Measurements from ENCODE around the gene ZMYM4. TPM values are rescaled to one million over a fixed set of nuclear protein-coding genes. Genes with fewer than 3 reads are reported as not detected.
"Not testable (repeated sequence)": the region's sequence is repeated elsewhere in the genome, so short reads cannot be mapped to it uniquely, and the experiment has no call there.

The ZMYM4 gene
- total RNA-seq, 1 donor from 2014 or later = 19.8 TPM

- no peak overlapping the region for H3K4me3 ChIP-seq (ENCODE audit: low read depth, low read length)
- DNase-seq (ENCODE audit: low read depth) = no peak
- TF ChIP-seq, protein P1, sequence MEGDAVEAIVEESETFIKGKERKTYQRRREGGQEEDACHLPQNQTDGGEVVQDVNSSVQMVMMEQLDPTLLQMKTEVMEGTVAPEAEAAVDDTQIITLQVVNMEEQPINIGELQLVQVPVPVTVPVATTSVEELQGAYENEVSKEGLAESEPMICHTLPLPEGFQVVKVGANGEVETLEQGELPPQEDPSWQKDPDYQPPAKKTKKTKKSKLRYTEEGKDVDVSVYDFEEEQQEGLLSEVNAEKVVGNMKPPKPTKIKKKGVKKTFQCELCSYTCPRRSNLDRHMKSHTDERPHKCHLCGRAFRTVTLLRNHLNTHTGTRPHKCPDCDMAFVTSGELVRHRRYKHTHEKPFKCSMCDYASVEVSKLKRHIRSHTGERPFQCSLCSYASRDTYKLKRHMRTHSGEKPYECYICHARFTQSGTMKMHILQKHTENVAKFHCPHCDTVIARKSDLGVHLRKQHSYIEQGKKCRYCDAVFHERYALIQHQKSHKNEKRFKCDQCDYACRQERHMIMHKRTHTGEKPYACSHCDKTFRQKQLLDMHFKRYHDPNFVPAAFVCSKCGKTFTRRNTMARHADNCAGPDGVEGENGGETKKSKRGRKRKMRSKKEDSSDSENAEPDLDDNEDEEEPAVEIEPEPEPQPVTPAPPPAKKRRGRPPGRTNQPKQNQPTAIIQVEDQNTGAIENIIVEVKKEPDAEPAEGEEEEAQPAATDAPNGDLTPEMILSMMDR (conservative IDR thresholded peaks at IDR 0.05; ENCODE audit: low read depth, low read length) = no peak
Observed at GRCh38 chr1:35454176-35454575, 185.7 kb downstream of the ZMYM4 start.

GRCh38 chr1:35454616-35455015, 186.1 kb downstream of the ZMYM4 start:
- TF ChIP-seq, protein P1 (conservative IDR thresholded peaks at IDR 0.05; ENCODE audit: low read depth, low read length) = no peak
- no peak for DNase-seq (ENCODE audit: low read depth)
- H3K4me3 ChIP-seq (ENCODE audit: low read depth, low read length) = no peak overlapping the region

- TF ChIP-seq, protein P1 (conservative IDR thresholded peaks at IDR 0.05; ENCODE audit: low read depth, low read length) = no peak
- no peak overlapping the region for H3K4me3 ChIP-seq (ENCODE audit: low read depth, low read length)
- no peak for DNase-seq (ENCODE audit: low read depth)
Observed at GRCh38 chr1:35460796-35461195, 192.3 kb downstream of the ZMYM4 start.

- TF ChIP-seq, protein P1 (conservative IDR thresholded peaks at IDR 0.05; ENCODE audit: low read depth, low read length) = no peak
- H3K4me3 ChIP-seq (ENCODE audit: low read depth, low read length) = no peak overlapping the region
- DNase-seq (ENCODE audit: low read depth) = no peak
Observed at GRCh38 chr1:35461966-35462651, 193.6 kb downstream of the ZMYM4 start.

GRCh38 chr1:35463232-35463631, 194.7 kb downstream of the ZMYM4 start:
- DNase-seq (ENCODE audit: low read depth) = no peak
- TF ChIP-seq, protein P1 (conservative IDR thresholded peaks at IDR 0.05; ENCODE audit: low read depth, low read length) = no peak
- no peak overlapping the region for H3K4me3 ChIP-seq (ENCODE audit: low read depth, low read length)

GRCh38 chr1:35463749-35464148, 195.2 kb downstream of the ZMYM4 start:
- not testable (repeated sequence) for DNase-seq (ENCODE audit: low read depth); H3K4me3 ChIP-seq (ENCODE audit: low read depth, low read length)

DNA sequence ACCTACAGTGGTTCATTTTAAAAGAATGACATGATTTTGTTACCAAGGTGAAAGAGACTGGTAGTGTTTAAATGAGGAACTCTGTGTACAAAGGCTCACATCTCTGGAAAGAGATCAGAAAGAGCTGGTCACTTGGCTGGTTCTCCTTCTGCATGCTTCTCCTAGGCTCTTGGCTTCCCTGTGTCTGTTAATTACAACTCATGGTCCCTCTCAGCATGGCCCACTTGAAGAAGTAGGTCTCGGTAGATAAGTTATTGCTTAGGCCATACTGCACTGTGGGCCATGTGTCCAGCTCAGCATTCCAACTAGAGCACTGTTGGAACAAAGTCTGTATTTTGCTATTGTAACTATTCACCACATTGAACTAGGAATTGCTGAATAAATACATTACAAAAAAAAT, 197.6 kb downstream of the ZMYM4 start:
- no peak for DNase-seq (ENCODE audit: low read depth)
- TF ChIP-seq, protein P1 (conservative IDR thresholded peaks at IDR 0.05; ENCODE audit: low read depth, low read length) = no peak
- H3K4me3 ChIP-seq (ENCODE audit: low read depth, low read length) = no peak overlapping the region

All from epithelial cell of proximal tubule (primary cell).